ENCODE measurements around the gene USPL1. TPM values are rescaled to one million over a fixed set of nuclear protein-coding genes. Genes with fewer than 3 reads are reported as not detected.

USPL1 gene
- polyA plus RNA-seq, 1 donor (not counting 4 experiments of a cell fraction or from before 2014, with no cell fraction given) = 12.3 TPM

- no peak overlapping the region for H3K4me2 ChIP-seq (ENCODE audit: control insufficient read depth, extremely low read depth, insufficient read depth, low read depth, low read length)
- H3K9me1 ChIP-seq (ENCODE audit: control insufficient read depth, extremely low read depth, insufficient read depth, low read length) = peaks cover 2% of the 10 kb centered on the region
- H3K9me3 ChIP-seq (ENCODE audit: control insufficient read depth, low read depth, low read length) = no peaks in the 10 kb centered on the region
- TF ChIP-seq CTCF (optimal IDR thresholded peaks at IDR 0.05 in 1 of 3, IDR thresholded peaks at IDR 0.05 in 1 of 3, conservative IDR thresholded peaks at IDR 0.05 in 1 of 3; ENCODE audit: extremely low read depth in 1 of 3, insufficient read depth in 2 of 3, low read length in 3 of 3) (no peak), EZH2 (IDR thresholded peaks at IDR 0.05; ENCODE audit: low read length) (no peak)
- DNase-seq (ENCODE audit: low read depth, low spot score) = no peak
- no peak overlapping the region for H3K9ac ChIP-seq (ENCODE audit: control insufficient read depth, extremely low read depth, insufficient read depth, low read length)
- H3K27me3 ChIP-seq (ENCODE audit: control insufficient read depth, extremely low read depth, insufficient read depth, low read length) = no peaks in the 10 kb centered on the region
- no peak overlapping the region for H3K27ac ChIP-seq (ENCODE audit: control insufficient read depth, insufficient read depth, low read length)
- no peaks in the 10 kb centered on the region for H4K20me1 ChIP-seq (ENCODE audit: control insufficient read depth, extremely low read depth, insufficient read depth, low read length)
- H3K36me3 ChIP-seq (ENCODE audit: control insufficient read depth in 2 of 2, extremely low read depth in 1 of 2, insufficient read depth in 2 of 2, low read length in 2 of 2) = peaks cover 13 to 21% of the 10 kb centered on the region in 2 experiments
- peaks cover 4% of the 10 kb centered on the region for H3K79me2 ChIP-seq (ENCODE audit: control insufficient read depth, insufficient read depth, low read length)
- H3K4me1 ChIP-seq (ENCODE audit: control insufficient read depth, extremely low read depth, insufficient read depth, low read length) = no peaks in the 10 kb centered on the region
- no peak overlapping the region for H2AFZ ChIP-seq (ENCODE audit: control insufficient read depth, low read length)
- FAIRE-seq = no peak
- H3K4me3 ChIP-seq (ENCODE audit: control insufficient read depth in 2 of 3, extremely low read depth in 1 of 3, insufficient read depth in 2 of 3, low read depth in 1 of 3, low read length in 3 of 3) = no peak overlapping the region
- dilution Hi-C loops (cut with MboI; ENCODE audit: extremely low pct_ligation_motif_present, low sequenced_read_pairs) = no loop called here
Measured at GRCh38 chr13:30645629-30646028, 27.9 kb downstream of the USPL1 start.

- no peak for FAIRE-seq
Measured at GRCh38 chr13:30647420-30647819, 29.7 kb downstream of the USPL1 start.

More at GRCh38 chr13:30647420-30647819, 29.7 kb downstream of the USPL1 start:
- H3K9ac ChIP-seq (ENCODE audit: control insufficient read depth, extremely low read depth, insufficient read depth, low read length) = no peak overlapping the region
- TF ChIP-seq EZH2 (IDR thresholded peaks at IDR 0.05; ENCODE audit: low read length) (no peak), CTCF (optimal IDR thresholded peaks at IDR 0.05 in 1 of 3, IDR thresholded peaks at IDR 0.05 in 1 of 3, conservative IDR thresholded peaks at IDR 0.05 in 1 of 3; ENCODE audit: extremely low read depth in 1 of 3, insufficient read depth in 2 of 3, low read length in 3 of 3) (no peak)
- H4K20me1 ChIP-seq (ENCODE audit: control insufficient read depth, extremely low read depth, insufficient read depth, low read length) = no peaks in the 10 kb centered on the region
- H2AFZ ChIP-seq (ENCODE audit: control insufficient read depth, low read length) = no peak overlapping the region
- H3K4me2 ChIP-seq (ENCODE audit: control insufficient read depth, extremely low read depth, insufficient read depth, low read depth, low read length) = no peak overlapping the region
- no peaks in the 10 kb centered on the region for H3K79me2 ChIP-seq (ENCODE audit: control insufficient read depth, insufficient read depth, low read length)
- peaks cover 2% of the 10 kb centered on the region for H3K9me1 ChIP-seq (ENCODE audit: control insufficient read depth, extremely low read depth, insufficient read depth, low read length)
- H3K9me3 ChIP-seq (ENCODE audit: control insufficient read depth, low read depth, low read length) = no peaks in the 10 kb centered on the region
- dilution Hi-C loops (cut with MboI; ENCODE audit: extremely low pct_ligation_motif_present, low sequenced_read_pairs) = no loop called here
- no peak for DNase-seq (ENCODE audit: low read depth, low spot score)
- H3K4me3 ChIP-seq (ENCODE audit: control insufficient read depth in 2 of 3, extremely low read depth in 1 of 3, insufficient read depth in 2 of 3, low read depth in 1 of 3, low read length in 3 of 3) = no peak overlapping the region
- no peaks in the 10 kb centered on the region for H3K4me1 ChIP-seq (ENCODE audit: control insufficient read depth, extremely low read depth, insufficient read depth, low read length)
- H3K27me3 ChIP-seq (ENCODE audit: control insufficient read depth, extremely low read depth, insufficient read depth, low read length) = no peaks in the 10 kb centered on the region
- H3K27ac ChIP-seq (ENCODE audit: control insufficient read depth, insufficient read depth, low read length) = no peak overlapping the region
- peaks cover 11 to 21% of the 10 kb centered on the region in 2 experiments for H3K36me3 ChIP-seq (ENCODE audit: control insufficient read depth in 2 of 2, extremely low read depth in 1 of 2, insufficient read depth in 2 of 2, low read length in 2 of 2)

Measured in keratinocyte (primary cell).